Subcutaneous abdominal adipose tissue (tissue), 5 donors: ENCODE data around the gene DDTL.
"Not testable (repeated sequence)": the region's sequence is repeated elsewhere in the genome, so short reads cannot be mapped to it uniquely, and the experiment has no call there.

Experiments used
- H3K27ac ChIP-seq: one replicate; pipeline ENCODE4 v1.7.0; 2013; ENCODE audit warnings: low read depth, mild to moderate bottlenecking, inconsistent platforms, low read length, moderate library complexity
- H3K27me3 ChIP-seq, 5 donors: one replicate each; pipeline ENCODE4 v1.7.0; 2013; ENCODE audit warnings: low read length in 5 of 5, inconsistent platforms in 1 of 5; ENCODE audit not compliant: control insufficient read depth in 5 of 5, insufficient read depth in 4 of 5
- H3K36me3 ChIP-seq, 5 donors: one replicate each; pipeline ENCODE4 v1.7.0; 2013; ENCODE audit warnings: low read length in 5 of 5; ENCODE audit not compliant: control insufficient read depth in 5 of 5, insufficient read depth in 5 of 5
- H3K4me1 ChIP-seq, 5 donors: one replicate each; pipeline ENCODE4 v1.7.0; 2013; ENCODE audit warnings: low read length in 5 of 5, mild to moderate bottlenecking in 3 of 5, moderate library complexity in 1 of 5; ENCODE audit not compliant: control insufficient read depth in 5 of 5, insufficient read depth in 5 of 5
- H3K4me3 ChIP-seq, 5 donors: one replicate each; pipeline ENCODE4 v1.7.0; 2013; ENCODE audit warnings: low read length in 5 of 5, low read depth in 1 of 5
- H3K9ac ChIP-seq, 5 donors: one replicate each; pipeline ENCODE4 v1.7.0; 2013; ENCODE audit warnings: low read length in 5 of 5, mild to moderate bottlenecking in 4 of 5, moderate library complexity in 3 of 5
- H3K9me3 ChIP-seq, 5 donors: one replicate each; pipeline ENCODE4 v1.7.0; 2013; ENCODE audit warnings: low read length in 5 of 5; ENCODE audit not compliant: control insufficient read depth in 5 of 5
- donor health status: healthy.
- donor health status: healthy.
- donor health status: healthy.
- donor health status: healthy.
- donor health status: healthy.

DDTL gene

DNA sequence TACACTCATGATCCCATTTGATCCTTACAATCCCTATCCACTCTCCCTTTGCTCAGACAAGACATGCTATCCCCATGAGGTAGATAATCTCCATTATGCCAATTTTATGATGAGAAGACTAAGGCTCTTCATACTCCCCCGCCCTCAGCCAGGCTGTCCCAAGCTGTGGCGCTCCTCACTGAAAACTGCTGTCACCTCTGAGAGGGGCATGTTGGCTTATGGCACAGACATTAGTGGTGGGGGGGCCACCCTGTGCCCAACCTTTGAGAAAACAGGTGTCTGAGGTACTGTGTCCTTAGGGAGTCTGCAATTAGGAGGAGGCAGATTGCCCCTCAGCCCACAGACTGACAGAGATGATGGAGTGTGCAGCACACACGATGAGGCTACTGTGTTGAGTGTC lies 2.4 kb downstream of the DDTL start:
- Histone ChIP-seq H3K4me3 (no peak overlapping the region), H3K27ac (no peak overlapping the region), H3K4me1 (peaks cover 0 to 17% (median 12%) of the 10 kb centered on the region in 5 donors), H3K9ac (no peak overlapping the region), H3K27me3 (no peaks in the 10 kb centered on the region), H3K9me3 (no peaks in the 10 kb centered on the region), H3K36me3 (peaks cover 0 to 30% (median 29%) of the 10 kb centered on the region in 5 donors)

GRCh38 chr22:23970201-23970641 lies 3.5 kb downstream of the DDTL start:
- Histone ChIP-seq H3K27me3 (no peaks in the 10 kb centered on the region), H3K9me3 (no peaks in the 10 kb centered on the region), H3K27ac (no peak overlapping the region), H3K9ac (no peak overlapping the region), H3K4me1 (peaks cover 0 to 17% (median 12%) of the 10 kb centered on the region in 5 donors), H3K36me3 (peaks cover 0 to 30% (median 29%) of the 10 kb centered on the region in 5 donors), H3K4me3 (no peak overlapping the region)

GRCh38 chr22:23970816-23971486 lies 4.3 kb downstream of the DDTL start:
- H3K4me3 ChIP-seq = no peak overlapping the region
- no peaks in the 10 kb centered on the region for H3K27me3 ChIP-seq
- peaks cover 0 to 30% (median 29%) of the 10 kb centered on the region in 5 donors for H3K36me3 ChIP-seq
- no peak overlapping the region for H3K9ac ChIP-seq
- H3K9me3 ChIP-seq = no peaks in the 10 kb centered on the region
- H3K27ac ChIP-seq = no peak overlapping the region
- H3K4me1 ChIP-seq = peaks cover 0 to 17% (median 12%) of the 10 kb centered on the region in 5 donors

DNA sequence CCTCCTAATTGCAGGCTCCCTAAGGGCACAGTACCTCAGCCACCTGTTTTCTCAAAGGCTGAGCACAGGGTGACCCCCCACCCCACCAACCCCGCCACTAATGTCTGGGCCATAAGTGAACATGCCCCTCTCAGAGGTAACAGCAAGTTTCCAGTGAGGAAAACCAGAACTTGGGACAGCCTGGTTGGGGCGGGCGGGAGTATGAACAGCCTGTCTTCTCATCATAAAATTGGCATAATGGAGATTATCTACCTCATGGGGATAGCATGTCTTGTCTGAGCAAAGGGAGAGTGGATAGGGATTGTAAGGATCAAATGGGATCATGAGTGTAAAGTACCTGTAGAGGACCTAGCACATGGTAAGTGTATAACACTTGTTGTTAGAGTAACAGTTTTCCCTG lies 5.2 kb downstream of the DDTL start:
- H3K9ac ChIP-seq, H3K27ac ChIP-seq, H3K4me3 ChIP-seq, H3K27me3 ChIP-seq, H3K9me3 ChIP-seq: not testable (repeated sequence)
- peaks cover 0 to 17% (median 12%) of the 10 kb centered on the region in 5 donors for H3K4me1 ChIP-seq
- peaks cover 0 to 30% (median 29%) of the 10 kb centered on the region in 5 donors for H3K36me3 ChIP-seq

DNA sequence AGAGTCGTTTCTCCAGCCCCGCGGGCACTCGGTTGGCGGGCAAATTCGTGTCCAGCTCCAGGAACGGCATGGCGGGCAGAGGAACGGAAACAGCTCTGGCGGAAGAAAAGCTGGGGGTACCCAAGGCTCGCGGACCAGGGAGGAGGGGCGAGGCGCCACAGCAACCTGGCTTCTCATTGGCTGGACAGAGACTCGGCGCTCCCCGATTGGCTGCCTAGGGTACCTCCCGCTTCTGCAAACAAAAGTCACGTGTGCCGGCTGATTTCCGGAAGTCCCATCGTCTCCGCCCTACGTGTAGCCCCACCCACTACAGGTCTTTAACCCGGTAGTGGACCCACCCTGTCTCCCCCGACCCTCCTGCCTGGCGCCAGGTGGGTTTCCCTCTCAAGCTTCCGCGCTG lies 7.7 kb downstream of the DDTL start, which contains the start of gene DDT:
DDT (minus strand) TSS at position 97 of the 400 bp plus-strand sequence; CDS start at position 70, 27 bp downstream.
- Histone ChIP-seq H3K36me3 (peaks cover 0 to 27% (median 24%) of the 10 kb centered on the region in 5 donors), H3K4me1 (peaks cover 0 to 17% (median 11%) of the 10 kb centered on the region in 5 donors)
- not testable (repeated sequence) for H3K4me3 ChIP-seq, H3K9ac ChIP-seq, H3K9me3 ChIP-seq, H3K27me3 ChIP-seq, H3K27ac ChIP-seq

- peaks cover 0 to 17% (median 8%) of the 10 kb centered on the region in 5 donors for H3K4me1 ChIP-seq
- not testable (repeated sequence) for H3K27me3 ChIP-seq, H3K9me3 ChIP-seq, H3K27ac ChIP-seq, H3K4me3 ChIP-seq, H3K9ac ChIP-seq
- peaks cover 0 to 21% (median 20%) of the 10 kb centered on the region in 5 donors for H3K36me3 ChIP-seq
These were observed 8.2 kb downstream of the DDTL start for GRCh38 chr22:23974836-23975352.

DNA sequence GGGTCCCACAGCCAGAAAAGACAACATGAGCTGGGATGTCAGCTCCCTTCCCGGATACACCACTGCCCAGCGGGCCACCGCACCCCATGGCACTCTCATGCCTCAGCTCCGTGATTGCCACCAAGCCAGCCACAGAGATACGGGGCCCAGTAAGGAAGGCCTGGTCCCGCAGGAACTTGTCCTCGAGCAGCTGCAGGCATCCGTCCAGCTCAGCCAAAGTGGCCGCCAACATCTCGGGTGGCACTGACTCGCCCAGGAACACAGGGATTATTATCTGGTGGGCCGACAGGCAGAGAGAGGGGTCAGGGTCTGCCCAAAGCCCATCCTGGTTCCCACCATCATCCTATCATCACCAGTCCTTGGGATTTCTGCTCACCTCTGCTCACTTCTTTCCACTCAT lies 10.6 kb downstream of the DDTL start:
- not testable (repeated sequence) for H3K36me3 ChIP-seq

GRCh38 chr22:23979557-23980240 lies 13.0 kb downstream of the DDTL start, which contains the start of gene GSTT2:
GSTT2 (plus strand) TSS chr22:23980134.
- not testable (repeated sequence) for H3K4me1 ChIP-seq

More for the DNA sequence above, 10.6 kb downstream of the DDTL start:
- H3K27me3 ChIP-seq, H3K4me1 ChIP-seq, H3K9ac ChIP-seq, H3K9me3 ChIP-seq, H3K4me3 ChIP-seq, H3K27ac ChIP-seq: not testable (repeated sequence)

DNA sequence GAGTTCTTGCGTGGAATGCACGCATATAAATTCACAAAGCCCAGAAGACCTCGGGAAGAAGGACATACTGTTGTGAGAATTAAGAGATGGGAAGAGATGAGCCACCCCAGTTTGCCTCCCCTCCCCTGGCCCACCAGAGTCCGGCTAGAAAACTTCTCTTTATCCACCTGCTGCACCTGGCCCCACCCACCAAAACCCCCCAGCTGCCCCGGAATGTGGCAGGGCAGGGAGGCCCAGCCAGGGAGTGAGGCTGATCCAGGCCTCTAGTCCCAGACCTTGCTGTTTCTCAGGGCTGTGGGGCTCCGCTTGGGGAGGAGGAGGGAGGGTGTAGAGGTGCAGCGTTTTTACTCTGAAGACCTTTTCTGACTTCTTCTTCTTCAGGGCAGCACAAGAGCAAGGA lies 13.9 kb downstream of the DDTL start:
- H3K27ac ChIP-seq, H3K4me1 ChIP-seq, H3K9ac ChIP-seq, H3K27me3 ChIP-seq, H3K36me3 ChIP-seq, H3K4me3 ChIP-seq, H3K9me3 ChIP-seq: not testable (repeated sequence)

More at GRCh38 chr22:23979557-23980240, 13.0 kb downstream of the DDTL start, which contains the start of gene GSTT2:
- H3K27ac ChIP-seq, H3K9ac ChIP-seq, H3K9me3 ChIP-seq, H3K36me3 ChIP-seq, H3K27me3 ChIP-seq, H3K4me3 ChIP-seq: not testable (repeated sequence)

DNA sequence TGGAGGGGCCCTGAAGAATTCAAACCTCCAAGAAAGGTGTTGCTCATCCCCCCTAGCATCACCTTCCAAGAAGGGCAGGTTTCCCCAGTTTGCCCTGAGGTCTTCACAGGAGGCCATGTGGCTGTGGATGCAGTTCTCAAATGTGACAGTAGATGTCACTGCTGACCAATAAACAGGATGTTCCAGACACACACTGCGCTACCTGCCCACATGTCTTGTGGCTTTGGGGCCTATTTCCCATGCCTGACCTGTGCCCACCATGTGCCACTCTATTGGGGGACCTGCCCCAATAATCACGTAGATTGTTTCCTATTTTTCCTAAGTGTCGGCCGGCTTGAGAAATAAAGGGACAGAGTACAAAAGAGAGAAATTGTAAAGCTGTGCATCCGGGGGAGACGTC lies 17.7 kb downstream of the DDTL start:
- Histone ChIP-seq H3K9me3 (no peaks in the 10 kb centered on the region), H3K36me3 (no peaks in the 10 kb centered on the region), H3K4me3 (no peak overlapping the region), H3K4me1 (no peaks in the 10 kb centered on the region), H3K9ac (no peak overlapping the region), H3K27ac (no peak overlapping the region), H3K27me3 (no peaks in the 10 kb centered on the region)
